ENCODE data around the gene RNF7. TPM values are rescaled to one million over a fixed set of nuclear protein-coding genes. Genes with fewer than 3 reads are reported as not detected.

Gene RNF7
- total RNA-seq, 1 experiment from 2014 or later, result 126 TPM

DNA sequence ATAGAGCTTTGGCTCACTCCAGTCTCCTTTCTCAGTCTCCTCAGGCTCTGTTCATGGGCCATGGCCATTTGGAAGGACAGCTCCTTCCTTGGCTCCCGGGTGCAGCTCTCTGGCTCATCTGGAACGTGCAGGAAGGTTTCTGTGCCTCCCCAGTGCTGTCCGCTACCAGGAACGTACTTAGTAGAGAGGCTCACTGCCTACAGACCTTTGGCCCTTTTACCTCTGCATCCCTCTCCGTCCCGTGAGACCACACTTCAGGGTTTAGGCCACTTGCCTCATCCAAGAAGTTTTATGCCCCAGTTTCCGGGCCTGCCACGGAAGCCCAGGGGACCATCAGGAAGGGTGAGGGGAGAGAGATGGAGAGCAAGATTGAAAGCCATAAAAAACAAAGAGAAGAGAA, 46.0 kb downstream of the RNF7 start:
- Mint-ChIP-seq H3K9me3 (peaks cover 0 to 4% of the 10 kb centered on the region in 2 experiments; a peak in 1 of 5 replicates), H3K27ac (no peak overlapping the region), H3K27me3 (ENCODE audit: low read depth) (no peaks in the 10 kb centered on the region; the same call in 1 of the 2 replicates), H3K4me1 (peaks cover 0 to 5% of the 10 kb centered on the region in 2 experiments; a peak in 2 of 4 replicates), H3K4me3 (no peak overlapping the region), H3K36me3 (ENCODE audit: insufficient read depth in 1 of 3, low read depth in 3 of 3) (peaks cover 0 to 2% (median 0%) of the 10 kb centered on the region in 3 experiments; a peak in 1 of 7 replicates)
- H3K9ac ChIP-seq (ENCODE audit: extremely low read depth, insufficient read length, low read length), result no peak overlapping the region
- no peak overlapping the region for H2AFZ ChIP-seq (ENCODE audit: low read length)
- no peaks in the 10 kb centered on the region for H3K79me2 ChIP-seq (ENCODE audit: insufficient read depth, low read length)
- no peak for DNase-seq
- H3K4me1 ChIP-seq (ENCODE audit: insufficient read depth, low read length), result no peaks in the 10 kb centered on the region
- H3K18ac ChIP-seq (ENCODE audit: insufficient read length, low read depth, low read length), result no peak overlapping the region
- no peak overlapping the region for H4K8ac ChIP-seq (replicated peaks; ENCODE audit: insufficient read length, low read depth, low read length)
- no peak overlapping the region for H4K5ac ChIP-seq (ENCODE audit: insufficient read length, low read depth, low read length)
- no peak overlapping the region for H3T11ph ChIP-seq (ENCODE audit: low read length)
- no peak overlapping the region for H2AK5ac ChIP-seq (ENCODE audit: insufficient read length, low read length)
- H2BK12ac ChIP-seq (ENCODE audit: insufficient read length, low read depth, low read length), result no peak overlapping the region
- no peaks in the 10 kb centered on the region for H3K9me3 ChIP-seq (ENCODE audit: control insufficient read depth, low read depth, low read length)
- no peak overlapping the region; the same call in 1 of the 2 replicates for H3K14ac ChIP-seq (ENCODE audit: insufficient read depth, low read length)
- H3K23ac ChIP-seq (ENCODE audit: insufficient read length, low read depth, low read length), result no peak overlapping the region
- no peak overlapping the region for H3K4me2 ChIP-seq (ENCODE audit: insufficient read depth, insufficient read length, low read length)
- H3K4ac ChIP-seq (ENCODE audit: low read depth, low read length), result no peak overlapping the region
- H2BK20ac ChIP-seq (ENCODE audit: low read depth, low read length, poor library complexity, severe bottlenecking), result no peak overlapping the region
- H4K91ac ChIP-seq (ENCODE audit: insufficient read length, low read depth, low read length), result no peak overlapping the region
- H3K79me1 ChIP-seq (ENCODE audit: insufficient read depth, low read depth, low read length, poor library complexity, severe bottlenecking), result no peaks in the 10 kb centered on the region
- no peak for TF ChIP-seq CTCF (conservative IDR thresholded peaks at IDR 0.05)
- no peaks in the 10 kb centered on the region for H3K27me3 ChIP-seq (ENCODE audit: insufficient read depth, low read length)
- WGBS (ENCODE audit: extremely low coverage, insufficient read length, low lambda C conversion rate), result no CpG with 5 or more reads among the region's 8 CpGs
- no peaks in the 10 kb centered on the region for H4K20me1 ChIP-seq (ENCODE audit: control insufficient read depth, insufficient read depth, insufficient read length)
- H2BK15ac ChIP-seq (ENCODE audit: low read depth, low read length), result no peak overlapping the region
- no peak overlapping the region for H2BK120ac ChIP-seq (ENCODE audit: low read depth, low read length, poor library complexity, severe bottlenecking)
- H3K23me2 ChIP-seq (ENCODE audit: insufficient read length, low read depth, low read length, poor library complexity, severe bottlenecking), result no peaks in the 10 kb centered on the region
- H3K56ac ChIP-seq (ENCODE audit: insufficient read length, low read depth, low read length), result no peak overlapping the region
- no peak overlapping the region for H3K27ac ChIP-seq (ENCODE audit: insufficient read length, low read depth, low read length)
- no peak overlapping the region for H2BK5ac ChIP-seq (ENCODE audit: insufficient read length, low read length)
